IMR-90 (cell line): ENCODE measurements around the gene STX2. TPM values are rescaled to one million over a fixed set of nuclear protein-coding genes. Genes with fewer than 3 reads are reported as not detected.

Source experiments
- ATAC-seq: fragments of 200-7000 bp; cut with Tn5 transposase; 2 replicates; pipeline ENCODE4 v1.9.1; 2020; ENCODE audit warnings: low read depth, mild to moderate bottlenecking, moderate library complexity
- BruUV-seq: library from RNA; stranded (reverse); fragments of 400-500 nt; replicated peaks from 2 replicates; lab custom pipeline; 2021; lab: Mats Ljungman, UMichigan
- CTCF ChIA-PET: fragments of 300-600 bp; formaldehyde crosslinking; extraction: SDS; loops from one replicate; lab custom pipeline; 2021; ENCODE audit warnings: antibody characterized with exemption; lab: Yijun Ruan, JAX
- POLR2A ChIA-PET: fragments of 300-600 bp; sonication (Branson Sonifier 250); formaldehyde crosslinking; loops from one replicate; lab custom pipeline; 2022; ENCODE audit warnings: antibody characterized with exemption; ENCODE audit not compliant: unreplicated experiment; lab: Charles Lee
- DNase-seq: peaks from one replicate; pipeline ENCODE4 v3.0.0; 2013
- H2AFZ ChIP-seq: replicated peaks from 2 replicates; pipeline ENCODE3; 2013; ENCODE audit warnings: low read length, mild to moderate bottlenecking; ENCODE audit not compliant: poor library complexity
- H2AK5ac ChIP-seq: 2 replicates; pipeline ENCODE4 v1.6.1; 2013; ENCODE audit warnings: low read depth, low read length, inconsistent platforms
- H2AK9ac ChIP-seq: replicated peaks from 2 replicates; pipeline ENCODE3; 2013; ENCODE audit warnings: mild to moderate bottlenecking, low read depth, low read length, moderate library complexity; ENCODE audit not compliant: poor library complexity
- H2BK120ac ChIP-seq: 2 replicates; pipeline ENCODE4 v1.6.1; 2013; ENCODE audit warnings: low read depth, low read length, inconsistent platforms
- H2BK15ac ChIP-seq: 3 replicates; pipeline ENCODE4 v1.6.1; 2013; ENCODE audit warnings: low read depth, low read length, inconsistent platforms
- H2BK20ac ChIP-seq: 2 replicates; pipeline ENCODE4 v1.6.1; 2013; ENCODE audit warnings: low read depth, mild to moderate bottlenecking, inconsistent platforms, low read length, moderate library complexity
- H2BK5ac ChIP-seq: 2 replicates; pipeline ENCODE4 v1.6.1; 2013; ENCODE audit warnings: mild to moderate bottlenecking, low read depth, low read length, inconsistent platforms; ENCODE audit not compliant: poor library complexity, severe bottlenecking
- H3K14ac ChIP-seq: replicated peaks from 2 replicates; pipeline ENCODE4 v1.6.1; 2013; ENCODE audit warnings: low read depth, low read length, inconsistent platforms
- H3K18ac ChIP-seq: 2 replicates; pipeline ENCODE4 v1.6.1; 2013; ENCODE audit warnings: low read depth, low read length, control low read depth
- H3K23ac ChIP-seq: 2 replicates; pipeline ENCODE4 v1.6.1; 2013; ENCODE audit warnings: low read depth, low read length, inconsistent platforms
- H3K27ac ChIP-seq: 2 replicates; pipeline ENCODE4 v1.5.1; 2013; ENCODE audit warnings: mild to moderate bottlenecking, control low read depth, low read length; ENCODE audit not compliant: insufficient read depth
- H3K27me3 ChIP-seq: 2 replicates; pipeline ENCODE4 v1.6.1; 2013; ENCODE audit warnings: low read length; ENCODE audit not compliant: control insufficient read depth, insufficient read depth
- H3K36me3 ChIP-seq: 2 replicates; pipeline ENCODE4 v1.6.1; 2013; ENCODE audit warnings: low read length, mixed read lengths; ENCODE audit not compliant: control insufficient read depth, insufficient read depth
- H3K4ac ChIP-seq: 2 replicates; pipeline ENCODE4 v1.6.1; 2013; ENCODE audit warnings: low read depth, low read length, inconsistent platforms
- H3K4me1 ChIP-seq: 2 replicates; pipeline ENCODE4 v1.6.1; 2013; ENCODE audit warnings: low read length, mixed read lengths; ENCODE audit not compliant: control insufficient read depth, insufficient read depth
- H3K4me2 ChIP-seq: 2 replicates; pipeline ENCODE4 v1.6.1; 2013; ENCODE audit warnings: low read depth, mild to moderate bottlenecking, control low read depth, low read length, moderate library complexity
- H3K4me3 ChIP-seq: 2 replicates; pipeline ENCODE4 v1.5.1; 2013; ENCODE audit warnings: low read depth, mild to moderate bottlenecking, control low read depth, low read length, moderate library complexity; ENCODE audit not compliant: insufficient read depth
- H3K56ac ChIP-seq: 2 replicates; pipeline ENCODE4 v1.6.1; 2013; ENCODE audit warnings: low read length, inconsistent platforms; ENCODE audit not compliant: insufficient read depth; ENCODE audit errors: extremely low read depth
- H3K79me1 ChIP-seq, 2 experiments: 2 replicates each; pipeline ENCODE4 v1.6.1; 2013; ENCODE audit warnings: low read length in 2 of 2, inconsistent platforms in 1 of 2, low read depth in 1 of 2
- H3K9ac ChIP-seq: 2 replicates; pipeline ENCODE4 v1.6.1; 2013; ENCODE audit warnings: low read depth, low read length, control low read depth
- H3K9me1 ChIP-seq: 2 replicates; pipeline ENCODE4 v1.6.1; 2013; ENCODE audit warnings: low read length, inconsistent platforms; ENCODE audit not compliant: insufficient read depth
- H3K9me3 ChIP-seq: 2 replicates; pipeline ENCODE4 v1.6.1; 2013; ENCODE audit warnings: low read length; ENCODE audit not compliant: control insufficient read depth, insufficient read depth
- H4K20me1 ChIP-seq: 2 replicates; pipeline ENCODE4 v1.6.1; 2013; ENCODE audit warnings: low read length, inconsistent platforms; ENCODE audit not compliant: insufficient read depth
- H4K5ac ChIP-seq: 2 replicates; pipeline ENCODE4 v1.6.1; 2013; ENCODE audit warnings: mild to moderate bottlenecking, low read depth, low read length, control low read depth
- H4K8ac ChIP-seq, 2 experiments: 2 replicates each; pipeline ENCODE4 v1.6.1; 2013; ENCODE audit warnings: low read depth in 2 of 2, low read length in 2 of 2, control low read depth in 1 of 2, inconsistent platforms in 1 of 2
- H4K91ac ChIP-seq: 2 replicates; pipeline ENCODE4 v1.6.1; 2013; ENCODE audit warnings: low read depth, low read length, inconsistent platforms; ENCODE audit not compliant: insufficient read depth
- BHLHE40 ChIP-seq: fragments of 150-350 bp; IDR thresholded peaks from 2 replicates; pipeline ENCODE4 v1.6.1; 2016; ENCODE audit warnings: mild to moderate bottlenecking, low read depth, low read length
- CEBPB ChIP-seq: IDR thresholded peaks from 2 replicates; pipeline ENCODE4 v1.6.1; 2012; ENCODE audit warnings: low read depth, low read length, improper control_type of control experiment
- CHD1 ChIP-seq: IDR thresholded peaks from 2 replicates; pipeline ENCODE4 v1.6.1; 2012; ENCODE audit warnings: low read depth, low read length, improper control_type of control experiment
- CTCF ChIP-seq: conservative IDR thresholded peaks from 2 replicates; pipeline ENCODE4 v1.5.1; 2012; ENCODE audit warnings: mild to moderate bottlenecking, low read depth, low read length, improper control_type of control experiment
- ELK1 ChIP-seq: fragments of 150-350 bp; IDR thresholded peaks from 2 replicates; pipeline ENCODE4 v1.6.1; 2016; ENCODE audit warnings: low read depth, mild to moderate bottlenecking, low read length, moderate library complexity, borderline replicate concordance
- MAFK ChIP-seq: IDR thresholded peaks from 2 replicates; pipeline ENCODE4 v1.6.1; 2012; ENCODE audit warnings: low read depth, low read length, improper control_type of control experiment
- MAZ ChIP-seq: IDR thresholded peaks from 2 replicates; pipeline ENCODE4 v1.6.1; 2012; ENCODE audit warnings: low read depth, mild to moderate bottlenecking, low read length, improper control_type of control experiment, moderate library complexity, borderline replicate concordance
- NFE2L2 ChIP-seq: fragments of 150-350 bp; IDR thresholded peaks from 2 replicates; pipeline ENCODE4 v1.6.1; 2016; ENCODE audit warnings: low read depth, mild to moderate bottlenecking, low read length
- RAD21 ChIP-seq: IDR thresholded peaks from 2 replicates; pipeline ENCODE4 v1.6.1; 2012; ENCODE audit warnings: low read length, improper control_type of control experiment
- RCOR1 ChIP-seq: IDR thresholded peaks from 2 replicates; pipeline ENCODE4 v1.6.1; 2012; ENCODE audit warnings: mild to moderate bottlenecking, low read length, improper control_type of control experiment; ENCODE audit not compliant: insufficient replicate concordance
- RFX5 ChIP-seq: IDR thresholded peaks from 2 replicates; pipeline ENCODE4 v1.8.0; 2012; ENCODE audit warnings: low read depth, mild to moderate bottlenecking, low read length, moderate library complexity
- USF2 ChIP-seq: fragments of 150-350 bp; IDR thresholded peaks from 2 replicates; pipeline ENCODE4 v1.6.1; 2017; ENCODE audit warnings: mild to moderate bottlenecking, antibody characterized with exemption, low read length, low read depth
- WGBS, 2 experiments: methylation state at CpG; one replicate each; pipeline versions ENCODE4 v1.1.5 to v1.1.7; 2013; ENCODE audit warnings: missing lambda C conversion rate in 2 of 2; ENCODE audit not compliant: insufficient read length in 1 of 2; ENCODE audit errors: extremely low coverage in 2 of 2; 5-methylcytosine and 5-hydroxymethylcytosine counted together
- dilution Hi-C: fragments of 300-500 bp; cut with HindIII; formaldehyde crosslinking; loops from one replicate; pipeline ENCODE4 v1.14.3; 2018; ENCODE audit warnings: low sequenced_read_pairs; ENCODE audit not compliant: unreplicated experiment
- in situ Hi-C: fragments of 300-500 bp; cut with MboI; formaldehyde crosslinking; loops from 3 replicates; pipeline ENCODE4 v1.14.3; 2019; ENCODE audit warnings: low sequenced_read_pairs, inconsistent platforms, mixed read lengths
- intact Hi-C: fragments of 100-400 bp; cut with micrococcal nuclease; formaldehyde crosslinking; loops from 2 replicates; pipeline ENCODE4 v1.10.0; 2022
- polyA plus RNA-seq, 3 experiments: library from polyadenylated mRNA; depleted of rRNA; stranded (reverse); fragments of >200 nt; gene quantifications; 2 replicates each; pipeline ENCODE4 v1.2.3, GENCODE V29; 2012; ENCODE audit warnings: low replicate concordance in 1 of 3
- total RNA-seq: library from RNA; depleted of rRNA; stranded (reverse); fragments of >200 nt; gene quantifications from 2 replicates; pipeline ENCODE4 v1.2.3, GENCODE V29; 2012

STX2 gene
- total and polyA plus RNA-seq, 2 of the 4 experiments (the other 2 are of a cell fraction): 26.9 to 32.5 TPM

- H3K36me3 ChIP-seq: peaks cover 19% of the 10 kb centered on the region
- H3K9me3 ChIP-seq: no peaks in the 10 kb centered on the region
- peak overlapping the region; percentile 98 for H2AK9ac ChIP-seq
- peak overlapping the region; percentile 85; the same call in 1 of the 2 replicates for H2AK5ac ChIP-seq
- peak overlapping the region; percentile 100 for H2AFZ ChIP-seq
- peaks cover 18% of the 10 kb centered on the region for H4K20me1 ChIP-seq
- peak; percentile 8 for ATAC-seq
- peak overlapping the region; percentile 74; the same call in 1 of the 2 replicates for H2BK120ac ChIP-seq
- H3K4me2 ChIP-seq: no peak overlapping the region
- intact Hi-C loops (loop anchor here (1.0 to 5.0 kb wide), 2 partner anchors 31 to 93 kb away; partner anchors contain the start of gene STX2), dilution Hi-C loops (no loop called here), in situ Hi-C loops (no loop called here)
- CTCF ChIA-PET: interaction anchor here (0.7 kb wide), 1 partner anchor 24 kb away, joined by 3 read pairs; no protein-coding TSS in a partner anchor
- 57% methylated on average over 12 of the region's 31 CpGs; no CpG with 5 or more reads in 1 of the 2 experiments for WGBS, 2 experiments
- DNase-seq: peak; percentile 83
- H3K27ac ChIP-seq: peak overlapping the region; percentile 83; the same call in 1 of the 2 replicates
- H3K23ac ChIP-seq: no peak overlapping the region
- peak overlapping the region; percentile 80; the same call in 1 of the 2 replicates for H3K56ac ChIP-seq
- BruUV-seq: no TSS peak
- no peaks in the 10 kb centered on the region for H3K4me1 ChIP-seq
- H3K9me1 ChIP-seq: no peaks in the 10 kb centered on the region
- H4K8ac ChIP-seq: peak overlapping the region; percentile 93 to 98; a peak in 2 of 4 replicates
- peaks cover 8 to 27% of the 10 kb centered on the region in 2 experiments; a peak in 2 of 4 replicates for H3K79me1 ChIP-seq
- no peak overlapping the region for H2BK5ac ChIP-seq
- H3K18ac ChIP-seq: no peak overlapping the region
- peak overlapping the region; percentile 29; the same call in 1 of the 2 replicates for H2BK20ac ChIP-seq
- H3K27me3 ChIP-seq: no peaks in the 10 kb centered on the region
- POLR2A ChIA-PET: interaction anchor here (0.5 kb wide), 1 partner anchor 1152 kb away, joined by 12 read pairs; no protein-coding TSS in a partner anchor
- H3K4me3 ChIP-seq: no peak overlapping the region
- peak overlapping the region; percentile 99 for H3K4ac ChIP-seq
- no peak overlapping the region for H2BK15ac ChIP-seq
- H3K9ac ChIP-seq: 0 out of 2 replicates have a peak overlapping the region, but pooled peaks have one; percentile 81
- H4K91ac ChIP-seq: peak overlapping the region; percentile 91
- H4K5ac ChIP-seq: peak overlapping the region; percentile 9; the same call in 1 of the 2 replicates
- peak overlapping the region; percentile 90 for H3K14ac ChIP-seq
- TF ChIP-seq NFE2L2 (no peak), ELK1 (no peak), CTCF (peak; percentile 54), RCOR1 (no peak), BHLHE40 (no peak), MAZ (peak; percentile 41; the same call in 1 of the 2 replicates), CHD1 (no peak), MAFK (no peak), CEBPB (peak; percentile 85), RFX5 (no peak), RAD21 (peak; percentile 31), USF2 (no peak)
Measured at GRCh38 chr12:130870442-130871285, 31.6 kb upstream of the STX2 start.
